Measurements from ENCODE around the gene RNF20. TPM values are rescaled to one million over a fixed set of nuclear protein-coding genes. Genes with fewer than 3 reads are reported as not detected.
"Not testable (repeated sequence)": the region's sequence is repeated elsewhere in the genome, so short reads cannot be mapped to it uniquely, and the experiment has no call there.

The RNF20 gene
- 10 to 100 TPM; 39.8 to 41.1 TPM for total RNA-seq
- long read RNA-seq, transcript RNF20-202 (20 exons, 3,940 nt) = major isoform, 12 of 62 reads
- long read RNA-seq, partial matches to known transcripts = 47 of 62 reads
- long read RNA-seq, other reads (novel, unspliced or antisense) = 3 of 62 reads

GRCh38 chr9:101533334-101534204 is at the start of gene RNF20:
Gene RNF20, plus strand, starts transcription at chr9:101533853. Its CDS starts 1,571 bp downstream, at chr9:101535424.
- DNase-seq = peak; percentile 100
- ATAC-seq = peak; percentile 98 to 99
- intact Hi-C loops (cut with DNase I) = loop anchor here (5.0 to 10.0 kb wide), 2 partner anchors 66 to 139 kb away; partner anchors contain the start of genes MRPL50 (in 1 of the 2) and ZNF189 (in 1 of the 2)

GRCh38 chr9:101484046-101484445 is 49.6 kb upstream of the RNF20 start:
- DNase-seq (no peak), ATAC-seq (no peak)
- intact Hi-C loops (cut with DNase I) = no loop called here

- intact Hi-C loops (cut with DNase I) = no loop called here
- DNase-seq (peak; percentile 36), ATAC-seq (peak; percentile 69 to 72)
Observed at GRCh38 chr9:101485924-101486692, 47.5 kb upstream of the RNF20 start.

- DNase-seq = peak; percentile 45
- peak; percentile 83 to 94 for ATAC-seq
- intact Hi-C loops (cut with DNase I) = no loop called here
Observed at GRCh38 chr9:101486693-101487442, 46.8 kb upstream of the RNF20 start.

- ATAC-seq (peak in 1 of 2 donors; percentile 27), DNase-seq (no peak)
- intact Hi-C loops (cut with DNase I) = no loop called here
Observed at GRCh38 chr9:101487443-101487840, 46.2 kb upstream of the RNF20 start.

GRCh38 chr9:101495810-101496209 is 37.8 kb upstream of the RNF20 start:
- ATAC-seq = no peak
- no peak for DNase-seq
- intact Hi-C loops (cut with DNase I) = no loop called here

GRCh38 chr9:101498323-101498722 is 35.3 kb upstream of the RNF20 start:
- ATAC-seq (peak in 1 of 2 donors; percentile 58), DNase-seq (no peak)
- intact Hi-C loops (cut with DNase I) = no loop called here

GRCh38 chr9:101504188-101504587 is 29.5 kb upstream of the RNF20 start:
- DNase-seq (no peak), ATAC-seq (no peak)
- intact Hi-C loops (cut with DNase I) = no loop called here

GRCh38 chr9:101508211-101508610 is 25.4 kb upstream of the RNF20 start:
- ATAC-seq = peak; percentile 23 to 58
- intact Hi-C loops (cut with DNase I) = no loop called here
- DNase-seq = no peak

GRCh38 chr9:101509572-101509971 is 24.1 kb upstream of the RNF20 start:
- intact Hi-C loops (cut with DNase I) = no loop called here
- no peak for ATAC-seq
- no peak for DNase-seq

- DNase-seq (no peak), ATAC-seq (no peak)
- intact Hi-C loops (cut with DNase I) = no loop called here
Observed at GRCh38 chr9:101510459-101510858, 23.2 kb upstream of the RNF20 start.

GRCh38 chr9:101511009-101511408 is 22.6 kb upstream of the RNF20 start:
- DNase-seq (no peak), ATAC-seq (no peak)
- intact Hi-C loops (cut with DNase I) = no loop called here

- intact Hi-C loops (cut with DNase I) = no loop called here
- ATAC-seq (no peak), DNase-seq (no peak)
Observed at GRCh38 chr9:101512116-101512515, 21.5 kb upstream of the RNF20 start.

GRCh38 chr9:101513351-101513750 is 20.3 kb upstream of the RNF20 start:
- intact Hi-C loops (cut with DNase I) = no loop called here
- no peak for ATAC-seq
- DNase-seq = no peak

GRCh38 chr9:101514071-101514470 is 19.6 kb upstream of the RNF20 start:
- DNase-seq (no peak), ATAC-seq (peak; percentile 66 to 87)
- intact Hi-C loops (cut with DNase I) = no loop called here

GRCh38 chr9:101516655-101517054 is 17.0 kb upstream of the RNF20 start:
- ATAC-seq (no peak), DNase-seq (no peak)
- intact Hi-C loops (cut with DNase I) = no loop called here

GRCh38 chr9:101518489-101518888 is 15.2 kb upstream of the RNF20 start:
- DNase-seq; ATAC-seq; intact Hi-C loops (cut with DNase I): not testable (repeated sequence)

GRCh38 chr9:101524371-101524770 is 9.3 kb upstream of the RNF20 start:
- intact Hi-C loops (cut with DNase I) = no loop called here
- DNase-seq (no peak), ATAC-seq (no peak)

GRCh38 chr9:101527066-101527465 is 6.6 kb upstream of the RNF20 start:
- peak in 1 of 2 donors; percentile 47 for ATAC-seq
- no peak for DNase-seq
- intact Hi-C loops (cut with DNase I) = loop anchor here in 1 of 2 donors (5.0 kb wide), 1 partner anchor 70 kb away; no protein-coding TSS in a partner anchor
